ENCODE data around the gene CRTC1. TPM values are rescaled to one million over a fixed set of nuclear protein-coding genes. Genes with fewer than 3 reads are reported as not detected.

CRTC1 gene
- total RNA-seq, 1 experiment from 2014 or later, result 3.7 TPM

DNA sequence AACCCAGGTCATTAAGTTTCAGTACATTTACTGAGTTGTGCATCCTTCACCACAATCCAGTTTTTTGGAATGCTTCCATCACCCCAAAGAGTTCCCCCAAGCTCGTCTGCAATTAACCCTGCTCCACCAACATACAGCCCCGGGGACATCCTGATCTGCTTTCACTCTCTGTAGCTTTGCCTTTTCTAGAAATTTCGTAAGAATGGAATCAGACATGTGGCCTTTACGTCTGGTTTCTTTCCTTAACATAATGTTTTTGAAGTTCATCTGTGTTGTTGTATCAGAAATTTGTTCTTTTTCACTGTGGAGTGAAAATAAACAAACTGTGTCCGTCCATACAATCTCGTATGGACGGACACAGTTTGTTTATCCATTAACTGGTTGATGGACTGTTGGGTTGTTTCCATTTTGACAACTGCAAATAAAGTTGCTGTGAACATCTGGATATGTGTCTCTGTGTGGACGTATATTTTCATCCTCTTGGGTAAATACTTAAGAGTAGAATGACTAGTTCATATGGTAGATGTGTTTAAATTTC, 43.7 kb upstream of the CRTC1 start:
- no peak for DNase-seq
- Histone ChIP-seq H3K27ac (ENCODE audit: low read length) (no peak overlapping the region), H3K9me3 (ENCODE audit: low read length) (no peaks in the 10 kb centered on the region), H3K4me1 (ENCODE audit: low read length) (peaks cover 16% of the 10 kb centered on the region), H3K4me2 (ENCODE audit: low read depth, low read length, poor library complexity, severe bottlenecking) (no peak overlapping the region), H4K20me1 (ENCODE audit: insufficient read depth, low read depth, low read length) (peaks cover 10% of the 10 kb centered on the region), H3K36me3 (ENCODE audit: insufficient read depth, low read length) (no peaks in the 10 kb centered on the region), H3K4me3 (ENCODE audit: low read length) (no peak overlapping the region), H3K27me3 (ENCODE audit: low read length) (no peaks in the 10 kb centered on the region), H3K79me2 (ENCODE audit: low read length) (peaks cover 15% of the 10 kb centered on the region; the same call in 1 of the 2 replicates), H3K9me2 (replicated peaks; ENCODE audit: insufficient read depth, low read length) (no peaks in the 10 kb centered on the region), H3K9ac (ENCODE audit: low read length) (no peak overlapping the region), H2AFZ (ENCODE audit: low read length) (no peak overlapping the region)

DNA sequence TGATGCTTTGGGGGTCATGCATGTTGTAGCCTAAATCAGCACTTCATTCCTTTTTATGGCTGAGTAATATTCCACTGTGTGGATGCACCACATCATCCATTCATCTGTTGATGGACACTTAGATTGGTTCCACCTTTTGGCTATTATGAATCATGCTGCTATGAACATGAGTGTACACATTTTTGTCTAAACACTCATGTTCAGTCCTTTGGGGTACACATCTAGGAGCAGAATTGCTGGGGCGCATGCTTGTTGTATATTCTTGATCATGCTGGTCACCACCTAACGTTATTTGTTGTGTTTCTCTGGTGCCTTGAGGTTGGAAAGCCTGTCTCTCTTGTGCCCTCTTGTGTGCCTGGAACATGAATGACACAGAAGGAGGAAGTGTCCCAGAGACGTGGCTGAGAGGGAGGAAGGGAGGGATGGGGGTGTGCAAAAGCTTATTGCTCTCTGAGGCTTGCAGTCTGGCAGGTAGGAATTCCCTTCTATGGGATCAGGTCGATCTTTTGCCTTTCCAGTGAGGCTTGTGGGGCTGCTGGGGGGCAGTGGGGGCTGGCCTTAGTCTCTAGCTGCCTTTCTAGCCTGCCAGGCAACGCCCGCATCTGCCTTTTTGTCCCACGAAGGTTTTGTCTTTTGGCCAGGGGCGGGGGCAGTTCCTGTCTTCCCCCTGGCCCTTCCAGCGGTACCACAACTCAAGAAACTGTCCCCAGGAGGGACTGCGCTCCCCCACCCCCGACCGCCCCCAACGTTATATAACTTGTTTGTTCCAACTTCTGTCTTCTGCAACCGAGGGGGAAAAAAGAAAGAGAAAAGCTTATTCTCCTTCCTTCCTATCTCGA, 39.1 kb upstream of the CRTC1 start:
- Histone ChIP-seq H3K27me3 (ENCODE audit: low read length) (no peaks in the 10 kb centered on the region), H3K36me3 (ENCODE audit: insufficient read depth, low read length) (no peaks in the 10 kb centered on the region), H3K9me2 (replicated peaks; ENCODE audit: insufficient read depth, low read length) (no peaks in the 10 kb centered on the region), H3K4me2 (ENCODE audit: low read depth, low read length, poor library complexity, severe bottlenecking) (no peak overlapping the region), H2AFZ (ENCODE audit: low read length) (no peak overlapping the region), H3K9me3 (ENCODE audit: low read length) (no peaks in the 10 kb centered on the region), H3K4me3 (ENCODE audit: low read length) (no peak overlapping the region), H3K79me2 (ENCODE audit: low read length) (no peaks in the 10 kb centered on the region), H3K4me1 (ENCODE audit: low read length) (no peaks in the 10 kb centered on the region), H4K20me1 (ENCODE audit: insufficient read depth, low read depth, low read length) (peaks cover 27% of the 10 kb centered on the region), H3K9ac (ENCODE audit: low read length) (no peak overlapping the region), H3K27ac (ENCODE audit: low read length) (no peak overlapping the region)
- peak; percentile 66 for DNase-seq

DNA sequence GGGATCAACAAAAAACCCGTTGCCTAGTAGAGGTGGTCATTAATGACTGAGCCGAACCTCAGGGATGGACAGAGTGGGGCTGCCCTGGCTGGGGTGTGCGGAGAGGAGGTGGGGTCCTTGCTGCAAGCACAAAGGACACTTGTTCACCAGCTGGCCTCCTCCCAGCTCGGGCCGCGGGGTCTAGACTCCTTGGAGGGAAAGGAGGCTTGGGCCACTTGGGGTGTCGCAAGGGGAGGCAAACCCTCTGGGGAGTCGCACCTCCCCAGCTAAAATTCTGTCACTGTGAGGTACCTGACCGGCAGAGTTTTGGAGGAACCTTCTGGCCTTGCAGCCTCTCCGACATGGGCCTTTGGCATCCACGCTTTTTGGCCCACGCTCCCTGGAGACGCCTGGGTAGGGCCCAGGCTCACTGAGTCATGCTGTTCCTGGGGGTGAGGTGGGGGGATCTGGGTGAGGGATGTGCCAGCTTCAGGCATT, 38.4 kb upstream of the CRTC1 start:
- Histone ChIP-seq H3K4me3 (ENCODE audit: low read length) (no peak overlapping the region), H3K27me3 (ENCODE audit: low read length) (no peaks in the 10 kb centered on the region), H3K36me3 (ENCODE audit: insufficient read depth, low read length) (no peaks in the 10 kb centered on the region), H3K4me1 (ENCODE audit: low read length) (no peaks in the 10 kb centered on the region), H3K9ac (ENCODE audit: low read length) (no peak overlapping the region), H3K27ac (ENCODE audit: low read length) (no peak overlapping the region), H3K9me2 (replicated peaks; ENCODE audit: insufficient read depth, low read length) (no peaks in the 10 kb centered on the region), H3K79me2 (ENCODE audit: low read length) (no peaks in the 10 kb centered on the region), H3K9me3 (ENCODE audit: low read length) (no peaks in the 10 kb centered on the region), H2AFZ (ENCODE audit: low read length) (no peak overlapping the region), H3K4me2 (ENCODE audit: low read depth, low read length, poor library complexity, severe bottlenecking) (no peak overlapping the region), H4K20me1 (ENCODE audit: insufficient read depth, low read depth, low read length) (peaks cover 29% of the 10 kb centered on the region)
- no peak for DNase-seq

DNA sequence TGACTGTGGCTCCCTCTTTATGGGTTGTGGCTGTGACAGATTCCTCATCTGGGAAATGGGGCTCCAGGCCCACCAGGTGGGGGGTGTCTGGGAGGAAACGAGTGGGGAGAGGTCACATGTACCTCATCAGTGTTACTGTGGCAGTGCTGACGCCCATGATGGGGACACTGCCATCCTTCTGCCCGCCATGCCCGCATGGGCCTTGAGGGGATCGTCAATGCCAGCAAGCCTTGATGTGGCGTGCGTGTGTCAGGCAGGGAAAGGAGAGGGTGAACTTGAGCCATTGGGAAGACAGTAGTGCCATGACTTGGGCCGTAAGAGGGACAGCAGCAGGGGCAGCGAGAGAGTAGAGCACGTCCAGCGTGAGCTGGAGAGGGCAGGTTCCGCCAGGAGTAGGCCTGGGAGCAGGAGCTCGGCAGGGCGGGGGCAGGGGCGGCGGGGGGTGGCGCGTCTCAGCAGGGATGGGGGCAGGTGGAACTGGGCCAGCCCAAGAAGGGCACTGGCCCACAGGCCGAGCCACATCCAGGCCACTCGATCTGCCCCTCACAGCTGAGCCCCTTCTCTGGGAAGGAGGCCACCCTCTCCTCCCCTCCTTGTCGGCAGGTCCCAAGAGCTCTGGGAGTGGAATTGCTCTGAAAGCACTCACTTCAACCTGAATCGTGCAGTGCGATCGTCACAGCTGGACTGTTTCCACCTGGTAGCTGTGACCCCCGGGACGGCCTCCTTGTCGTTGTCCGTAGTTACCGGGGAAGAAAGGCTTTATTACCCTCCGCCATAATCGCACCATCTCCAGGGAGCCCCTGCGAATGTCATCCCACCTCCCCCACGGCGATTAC, 36.7 kb upstream of the CRTC1 start:
- no peak overlapping the region for H3K27ac ChIP-seq (ENCODE audit: low read length)
- H3K9me3 ChIP-seq (ENCODE audit: low read length), result no peaks in the 10 kb centered on the region
- no peak overlapping the region for H2AFZ ChIP-seq (ENCODE audit: low read length)
- DNase-seq, result no peak
- H3K4me1 ChIP-seq (ENCODE audit: low read length), result no peaks in the 10 kb centered on the region
- H3K27me3 ChIP-seq (ENCODE audit: low read length), result no peaks in the 10 kb centered on the region
- H4K20me1 ChIP-seq (ENCODE audit: insufficient read depth, low read depth, low read length), result peaks cover 41% of the 10 kb centered on the region
- H3K9me2 ChIP-seq (replicated peaks; ENCODE audit: insufficient read depth, low read length), result no peaks in the 10 kb centered on the region
- no peak overlapping the region for H3K4me2 ChIP-seq (ENCODE audit: low read depth, low read length, poor library complexity, severe bottlenecking)
- H3K36me3 ChIP-seq (ENCODE audit: insufficient read depth, low read length), result no peaks in the 10 kb centered on the region
- H3K9ac ChIP-seq (ENCODE audit: low read length), result no peak overlapping the region
- H3K79me2 ChIP-seq (ENCODE audit: low read length), result no peaks in the 10 kb centered on the region
- no peak overlapping the region for H3K4me3 ChIP-seq (ENCODE audit: low read length)

DNA sequence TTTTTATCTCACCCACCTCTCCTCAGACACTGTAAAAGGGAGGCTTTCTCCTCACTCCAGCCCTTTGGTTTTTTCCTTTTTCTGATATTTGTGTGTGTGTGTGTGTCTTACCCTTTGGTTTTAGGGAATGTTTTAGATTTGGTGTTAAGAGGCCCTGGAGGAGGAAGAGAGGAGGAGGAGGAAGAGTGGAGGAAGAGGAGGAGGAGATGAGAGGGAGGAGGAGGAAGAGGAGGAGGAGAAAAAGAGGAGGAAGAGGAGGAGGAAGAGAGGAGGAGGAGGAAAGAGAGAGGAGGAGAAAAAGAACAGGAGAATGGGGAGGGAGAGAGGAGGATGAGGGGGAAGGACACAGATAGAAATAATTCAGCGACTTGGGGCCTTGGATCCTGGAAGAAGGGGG, 36.1 kb upstream of the CRTC1 start:
- no peak overlapping the region for H3K4me2 ChIP-seq (ENCODE audit: low read depth, low read length, poor library complexity, severe bottlenecking)
- peaks cover 44% of the 10 kb centered on the region for H4K20me1 ChIP-seq (ENCODE audit: insufficient read depth, low read depth, low read length)
- no peak overlapping the region for H3K4me3 ChIP-seq (ENCODE audit: low read length)
- H3K9me3 ChIP-seq (ENCODE audit: low read length), result no peaks in the 10 kb centered on the region
- no peaks in the 10 kb centered on the region for H3K27me3 ChIP-seq (ENCODE audit: low read length)
- H3K79me2 ChIP-seq (ENCODE audit: low read length), result no peaks in the 10 kb centered on the region
- no peaks in the 10 kb centered on the region for H3K9me2 ChIP-seq (replicated peaks; ENCODE audit: insufficient read depth, low read length)
- no peak overlapping the region for H3K27ac ChIP-seq (ENCODE audit: low read length)
- no peak for DNase-seq
- no peak overlapping the region for H3K9ac ChIP-seq (ENCODE audit: low read length)
- no peaks in the 10 kb centered on the region for H3K4me1 ChIP-seq (ENCODE audit: low read length)
- H2AFZ ChIP-seq (ENCODE audit: low read length), result no peak overlapping the region
- H3K36me3 ChIP-seq (ENCODE audit: insufficient read depth, low read length), result no peaks in the 10 kb centered on the region

DNA sequence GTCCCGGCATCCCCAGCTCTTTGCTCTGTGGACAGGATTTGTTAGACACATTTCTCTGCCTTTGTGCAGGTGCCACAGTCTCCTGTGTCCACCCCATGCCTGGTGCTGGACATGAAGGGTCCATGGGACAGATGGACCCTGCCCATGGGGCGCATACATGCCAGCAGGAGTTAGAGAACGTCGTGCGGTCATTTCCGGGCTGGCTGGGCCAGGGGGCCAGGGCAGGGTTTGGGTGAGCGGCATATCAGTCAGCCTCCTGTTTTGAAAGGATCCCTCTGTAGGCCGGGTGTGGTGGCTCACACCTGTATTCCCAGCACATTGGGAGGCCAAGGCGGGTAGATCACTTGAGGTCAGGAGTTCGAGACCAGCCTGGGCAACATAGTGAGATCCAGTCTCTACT, 35.7 kb upstream of the CRTC1 start:
- H3K27me3 ChIP-seq (ENCODE audit: low read length), result no peaks in the 10 kb centered on the region
- DNase-seq, result no peak
- H3K36me3 ChIP-seq (ENCODE audit: insufficient read depth, low read length), result no peaks in the 10 kb centered on the region
- no peaks in the 10 kb centered on the region for H3K9me2 ChIP-seq (replicated peaks; ENCODE audit: insufficient read depth, low read length)
- no peak overlapping the region for H2AFZ ChIP-seq (ENCODE audit: low read length)
- H3K79me2 ChIP-seq (ENCODE audit: low read length), result no peaks in the 10 kb centered on the region
- no peak overlapping the region for H3K27ac ChIP-seq (ENCODE audit: low read length)
- H3K9ac ChIP-seq (ENCODE audit: low read length), result no peak overlapping the region
- no peak overlapping the region for H3K4me3 ChIP-seq (ENCODE audit: low read length)
- no peaks in the 10 kb centered on the region for H3K9me3 ChIP-seq (ENCODE audit: low read length)
- no peak overlapping the region for H3K4me2 ChIP-seq (ENCODE audit: low read depth, low read length, poor library complexity, severe bottlenecking)
- peaks cover 46% of the 10 kb centered on the region for H4K20me1 ChIP-seq (ENCODE audit: insufficient read depth, low read depth, low read length)
- H3K4me1 ChIP-seq (ENCODE audit: low read length), result no peaks in the 10 kb centered on the region

DNA sequence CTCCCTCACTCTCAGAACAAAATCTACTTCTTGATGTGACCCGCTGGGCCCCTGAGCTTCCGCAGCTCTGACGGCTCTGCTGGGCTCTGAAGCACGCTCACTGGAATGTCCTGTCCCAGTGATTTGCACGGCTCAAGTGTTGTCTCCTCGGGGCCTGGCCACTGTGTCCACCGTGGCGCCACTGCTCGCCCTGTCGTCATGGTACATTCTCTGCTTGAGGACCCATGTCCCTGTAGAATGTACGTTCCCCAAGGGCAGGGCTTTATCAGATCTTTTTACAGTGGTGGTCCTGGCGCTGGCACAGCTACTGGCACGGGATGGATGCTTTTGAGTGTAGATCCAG, 34.5 kb upstream of the CRTC1 start:
- H3K4me2 ChIP-seq (ENCODE audit: low read depth, low read length, poor library complexity, severe bottlenecking), result no peak overlapping the region
- no peaks in the 10 kb centered on the region for H3K9me2 ChIP-seq (replicated peaks; ENCODE audit: insufficient read depth, low read length)
- H3K9ac ChIP-seq (ENCODE audit: low read length), result no peak overlapping the region
- H3K36me3 ChIP-seq (ENCODE audit: insufficient read depth, low read length), result no peaks in the 10 kb centered on the region
- H3K27ac ChIP-seq (ENCODE audit: low read length), result no peak overlapping the region
- H3K4me3 ChIP-seq (ENCODE audit: low read length), result no peak overlapping the region
- H2AFZ ChIP-seq (ENCODE audit: low read length), result no peak overlapping the region
- no peaks in the 10 kb centered on the region for H3K27me3 ChIP-seq (ENCODE audit: low read length)
- H3K9me3 ChIP-seq (ENCODE audit: low read length), result no peaks in the 10 kb centered on the region
- H4K20me1 ChIP-seq (ENCODE audit: insufficient read depth, low read depth, low read length), result peaks cover 46% of the 10 kb centered on the region
- no peak for DNase-seq
- no peaks in the 10 kb centered on the region for H3K79me2 ChIP-seq (ENCODE audit: low read length)
- no peaks in the 10 kb centered on the region for H3K4me1 ChIP-seq (ENCODE audit: low read length)

DNA sequence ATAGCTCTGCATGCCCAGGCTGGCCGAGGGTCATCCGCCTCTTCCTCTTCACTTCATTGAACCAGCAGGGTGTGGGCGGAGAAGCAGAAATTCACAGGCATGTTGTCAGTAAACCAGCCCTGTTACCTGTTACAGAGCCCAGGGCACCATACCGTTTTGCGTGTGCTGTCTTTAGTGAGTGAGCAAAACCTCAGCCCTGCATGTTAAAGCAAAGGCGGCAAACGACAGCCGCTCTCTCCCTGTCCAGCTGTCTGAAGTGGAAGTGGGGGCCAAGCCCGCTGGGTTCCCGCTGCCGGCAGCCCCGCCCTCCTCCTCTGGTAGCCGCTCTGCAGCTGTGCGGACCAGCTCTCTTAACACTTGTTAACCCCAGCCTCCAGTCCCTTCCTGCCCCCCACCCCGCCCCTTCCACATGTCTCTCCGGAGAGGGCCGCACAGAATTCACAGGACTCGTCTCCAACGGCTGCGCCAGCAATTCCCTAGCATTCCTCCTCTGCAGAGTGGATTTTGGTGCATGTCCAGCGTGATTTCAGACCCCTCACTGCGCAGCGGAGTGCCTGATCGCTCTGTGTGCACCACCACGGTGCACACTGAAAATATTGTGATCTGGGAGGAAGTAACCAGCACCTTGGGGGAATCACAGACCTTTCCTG, 34.0 kb upstream of the CRTC1 start:
- no peaks in the 10 kb centered on the region for H3K4me1 ChIP-seq (ENCODE audit: low read length)
- H3K9me2 ChIP-seq (replicated peaks; ENCODE audit: insufficient read depth, low read length), result no peaks in the 10 kb centered on the region
- no peaks in the 10 kb centered on the region for H3K36me3 ChIP-seq (ENCODE audit: insufficient read depth, low read length)
- no peak overlapping the region for H3K4me3 ChIP-seq (ENCODE audit: low read length)
- no peak for DNase-seq
- H3K9ac ChIP-seq (ENCODE audit: low read length), result no peak overlapping the region
- H3K4me2 ChIP-seq (ENCODE audit: low read depth, low read length, poor library complexity, severe bottlenecking), result no peak overlapping the region
- no peak overlapping the region for H2AFZ ChIP-seq (ENCODE audit: low read length)
- no peaks in the 10 kb centered on the region for H3K27me3 ChIP-seq (ENCODE audit: low read length)
- no peaks in the 10 kb centered on the region for H3K9me3 ChIP-seq (ENCODE audit: low read length)
- peaks cover 42% of the 10 kb centered on the region for H4K20me1 ChIP-seq (ENCODE audit: insufficient read depth, low read depth, low read length)
- no peak overlapping the region for H3K27ac ChIP-seq (ENCODE audit: low read length)
- no peaks in the 10 kb centered on the region for H3K79me2 ChIP-seq (ENCODE audit: low read length)

All from Karpas-422 (cell line).